Fibroblast of mammary gland (primary cell): ENCODE data around the gene DCP2.

Experiments used
- DNase-seq: peaks from one replicate; pipeline ENCODE4 v3.0.0-alpha.2; 2010; ENCODE audit warnings: low read depth
- H3K4me3 ChIP-seq: 2 replicates; pipeline ENCODE4 v1.5.1; 2011; ENCODE audit warnings: low read depth, mild to moderate bottlenecking, low read length, moderate library complexity; ENCODE audit not compliant: control insufficient read depth
- CTCF ChIP-seq: conservative IDR thresholded peaks from 2 replicates; pipeline ENCODE4 v1.5.1; 2011; ENCODE audit warnings: low read depth, low read length, inconsistent platforms; ENCODE audit not compliant: control insufficient read depth, insufficient read depth

Gene DCP2

DNA sequence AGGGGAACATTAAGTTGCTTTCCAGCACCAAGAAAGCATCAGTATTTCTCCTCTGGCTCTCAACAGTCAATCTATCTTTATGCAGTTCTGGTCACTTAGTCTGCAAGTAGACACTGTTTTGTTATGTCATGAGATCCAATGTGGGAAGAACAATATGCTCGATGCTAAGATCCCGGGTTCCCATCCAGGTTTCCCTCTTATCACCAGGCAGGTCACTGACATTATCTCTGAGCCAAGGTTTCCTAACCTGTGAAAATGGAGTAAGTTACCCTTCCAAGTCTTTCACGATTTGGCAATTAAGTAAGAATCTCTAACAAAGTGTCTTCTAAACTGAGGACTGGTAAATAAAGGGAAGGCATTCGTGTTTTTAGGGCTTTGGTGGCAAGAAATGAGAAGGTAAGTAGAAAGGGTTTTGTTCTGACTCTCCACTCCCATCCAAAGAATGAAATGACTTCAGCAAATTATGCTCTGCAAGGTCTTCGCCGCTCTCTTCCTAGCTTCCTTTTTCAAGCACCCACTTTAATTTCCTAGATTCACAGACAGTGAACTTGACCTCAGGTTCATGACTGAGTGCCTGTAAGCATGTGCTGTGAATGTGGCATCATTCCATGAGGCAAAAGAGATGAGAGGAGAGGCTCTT lies 86.4 kb downstream of the DCP2 start:
- no peak overlapping the region for H3K4me3 ChIP-seq
- DNase-seq = no peak
- no peak for TF ChIP-seq CTCF

DNA sequence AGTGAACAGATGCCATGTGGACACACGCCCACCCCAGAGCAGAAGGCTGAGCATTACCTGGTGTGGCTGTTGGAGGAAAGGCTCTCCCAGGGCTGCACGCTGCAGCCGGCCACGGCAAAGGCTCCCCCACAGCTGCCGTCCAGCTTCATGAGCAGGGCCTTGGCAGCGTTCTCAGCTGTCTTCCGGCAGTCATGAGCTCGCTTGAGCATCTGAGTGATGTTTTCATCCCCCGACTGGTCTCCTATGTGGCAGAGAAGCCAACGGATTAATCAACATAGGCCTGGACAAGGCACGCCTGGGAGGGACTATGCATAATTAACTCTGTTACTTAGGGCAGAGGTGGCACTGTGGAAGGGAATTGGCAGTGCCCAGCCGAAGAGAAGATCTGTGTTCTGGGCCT lies 87.3 kb downstream of the DCP2 start:
- DNase-seq = no peak
- no peak overlapping the region for H3K4me3 ChIP-seq
- TF ChIP-seq CTCF = no peak

DNA sequence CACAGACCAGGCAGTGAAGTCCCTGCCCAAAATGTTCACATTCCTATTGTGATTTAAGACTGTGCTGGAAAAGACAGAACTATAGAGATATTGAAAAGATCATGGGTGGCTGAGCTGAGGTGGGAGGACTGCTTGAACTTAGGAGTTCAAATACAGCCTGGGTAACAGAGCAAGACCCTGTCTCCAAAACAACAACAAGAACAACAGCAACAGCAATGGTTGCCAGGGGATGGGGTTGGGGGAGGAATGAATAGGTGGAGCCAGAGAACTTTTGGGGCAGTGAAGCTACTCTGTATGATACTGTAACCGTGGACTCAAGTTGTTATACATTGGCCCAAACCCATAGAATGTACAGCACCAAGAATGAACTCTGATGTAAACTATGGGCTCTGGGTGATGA lies 88.2 kb downstream of the DCP2 start:
- no peak for DNase-seq
- H3K4me3 ChIP-seq = no peak overlapping the region
- TF ChIP-seq CTCF = no peak

GRCh38 chr5:113065626-113066025 lies 89.0 kb downstream of the DCP2 start:
- no peak for TF ChIP-seq CTCF
- DNase-seq = no peak
- H3K4me3 ChIP-seq = no peak overlapping the region

DNA sequence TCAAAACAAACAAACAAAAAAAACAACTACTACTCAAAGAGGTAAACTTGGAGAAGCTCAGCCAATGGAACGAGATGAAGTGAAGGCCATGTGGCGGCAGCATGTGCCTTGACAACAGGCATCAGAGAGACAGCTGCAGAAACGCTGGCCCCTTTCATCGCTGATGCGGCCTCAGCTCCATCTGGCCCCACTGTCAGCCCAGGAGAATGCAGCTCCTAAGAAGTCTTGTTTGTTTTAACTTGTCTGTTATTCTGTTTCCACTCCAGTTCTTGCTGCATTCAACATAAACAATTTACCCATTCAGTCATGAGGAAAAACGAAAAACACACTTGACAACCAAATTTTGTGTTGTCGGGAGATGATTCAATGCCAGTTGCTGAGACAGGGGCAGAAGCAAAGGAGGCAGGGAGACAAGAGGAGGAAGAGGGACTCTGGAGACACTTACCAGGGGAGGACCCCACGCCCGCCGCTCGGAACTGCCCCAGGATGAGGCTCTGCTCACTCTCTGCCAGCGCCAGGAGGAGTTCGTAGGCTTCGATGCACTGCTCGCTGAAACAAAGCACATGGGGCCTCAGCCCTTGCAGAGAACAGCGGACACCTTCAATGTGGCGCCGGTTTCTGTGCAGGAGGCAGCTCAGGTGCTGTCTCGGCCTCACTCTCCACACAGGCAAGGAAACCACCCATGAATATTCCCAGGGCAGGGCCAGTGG lies 91.2 kb downstream of the DCP2 start:
- no peak for DNase-seq
- no peak overlapping the region for H3K4me3 ChIP-seq
- no peak for TF ChIP-seq CTCF

GRCh38 chr5:113068559-113068958 lies 92.0 kb downstream of the DCP2 start:
- peak; percentile 62 for DNase-seq
- TF ChIP-seq CTCF = no peak
- no peak overlapping the region for H3K4me3 ChIP-seq
